HG02973 (cell line): Measurements from ENCODE around the gene PTCSC3.

Source experiments
- ATAC-seq: cut with Tn5 transposase; IDR thresholded peaks from one replicate; pipeline ENCODE4 v1.9.1; 2021; ENCODE audit warnings: moderate library complexity; ENCODE audit not compliant: unreplicated experiment

Gene PTCSC3

GRCh38 chr14:36176524-36176923 is at the start of gene PTCSC3:
PTCSC3 (minus strand) TSS chr14:36176722.
- ATAC-seq: no peak

- no peak for ATAC-seq
Measured at GRCh38 chr14:36226164-36226563, 49.6 kb upstream of the PTCSC3 start.

DNA sequence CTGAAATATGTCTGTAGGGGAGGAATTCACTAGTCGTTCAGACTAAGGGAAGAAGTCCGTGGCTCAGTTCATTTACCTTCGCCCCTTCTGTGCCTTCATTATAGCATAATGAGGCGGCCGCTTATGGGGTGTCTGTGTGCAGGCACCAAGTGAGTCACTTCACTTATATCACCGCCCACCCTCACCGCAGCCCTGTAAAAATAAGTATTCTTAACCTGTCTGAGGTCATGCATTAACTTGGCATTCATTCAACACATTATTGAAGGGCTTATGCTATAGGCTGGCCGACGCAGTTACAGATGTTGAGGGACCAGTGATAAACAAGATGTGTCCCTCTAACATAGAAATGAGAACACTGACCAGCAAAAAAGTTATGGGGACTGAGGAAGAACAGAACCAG is 47.7 kb upstream of the PTCSC3 start:
- ATAC-seq: no peak

- ATAC-seq: no peak
Measured at GRCh38 chr14:36223558-36223957, 47.0 kb upstream of the PTCSC3 start.

DNA sequence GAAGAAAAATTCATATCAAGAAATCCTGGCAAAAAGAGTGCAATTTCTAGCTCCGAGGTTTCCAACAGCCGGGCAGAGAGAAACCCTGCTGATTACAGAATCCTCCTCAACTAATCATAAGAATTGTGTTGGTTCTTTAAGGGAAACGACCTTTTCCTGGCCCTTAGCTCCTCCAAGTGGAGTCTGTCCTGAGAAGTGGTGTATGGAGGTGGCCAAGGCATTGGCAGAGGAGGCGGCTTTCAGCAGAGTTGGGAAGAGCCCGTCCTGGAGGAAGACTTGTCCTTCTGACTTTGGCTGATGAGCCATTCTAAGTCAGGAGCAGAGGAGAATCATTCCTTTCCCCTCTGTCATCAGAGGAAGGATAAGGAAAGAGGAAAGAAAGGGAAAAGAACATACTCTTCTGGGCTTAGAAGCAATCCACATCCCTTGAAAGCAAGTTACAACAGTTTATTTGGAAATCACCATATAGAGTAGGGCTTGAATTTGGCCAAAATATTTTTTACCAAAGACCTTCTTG is 46.5 kb upstream of the PTCSC3 start:
- ATAC-seq: no peak

DNA sequence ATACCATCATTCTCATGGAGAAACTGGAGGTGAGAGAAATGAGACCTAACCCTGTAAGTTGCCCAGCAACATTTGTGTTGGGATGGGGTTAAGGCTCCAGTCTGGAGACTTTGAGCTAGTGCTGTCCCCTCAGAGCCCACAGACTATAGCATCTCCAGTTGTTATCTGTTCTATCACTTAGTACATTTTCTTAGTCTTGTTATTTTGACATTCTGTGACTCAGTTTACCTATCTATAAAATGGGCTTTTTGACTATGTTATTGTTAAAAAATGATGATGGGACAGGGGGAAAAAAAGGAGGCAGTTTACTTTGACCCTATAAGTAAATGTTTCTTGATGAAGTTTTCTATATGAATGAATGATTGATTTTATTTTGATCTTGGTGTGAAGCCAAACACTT is 45.8 kb upstream of the PTCSC3 start:
- ATAC-seq: no peak

DNA sequence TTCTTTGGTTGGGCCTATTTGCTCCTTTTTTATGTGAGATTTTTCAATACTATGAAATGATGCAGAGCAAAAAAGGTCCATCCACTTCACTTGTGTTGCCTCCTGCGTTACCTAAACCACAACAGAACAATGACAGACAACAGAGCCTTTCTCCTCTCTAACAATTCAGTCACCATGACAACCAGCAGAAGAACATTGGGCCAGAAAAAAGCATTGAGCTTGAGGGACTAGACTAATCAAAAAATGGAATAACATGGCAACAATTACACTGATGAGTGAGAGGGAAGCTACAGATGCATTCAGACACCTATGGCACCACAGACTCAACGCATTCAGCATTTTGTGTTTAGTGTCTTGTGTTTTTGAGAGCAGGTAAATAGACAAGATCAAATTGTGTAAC is 44.6 kb upstream of the PTCSC3 start:
- ATAC-seq: no peak

GRCh38 chr14:36217732-36218131 is 41.2 kb upstream of the PTCSC3 start:
- ATAC-seq: no peak

DNA sequence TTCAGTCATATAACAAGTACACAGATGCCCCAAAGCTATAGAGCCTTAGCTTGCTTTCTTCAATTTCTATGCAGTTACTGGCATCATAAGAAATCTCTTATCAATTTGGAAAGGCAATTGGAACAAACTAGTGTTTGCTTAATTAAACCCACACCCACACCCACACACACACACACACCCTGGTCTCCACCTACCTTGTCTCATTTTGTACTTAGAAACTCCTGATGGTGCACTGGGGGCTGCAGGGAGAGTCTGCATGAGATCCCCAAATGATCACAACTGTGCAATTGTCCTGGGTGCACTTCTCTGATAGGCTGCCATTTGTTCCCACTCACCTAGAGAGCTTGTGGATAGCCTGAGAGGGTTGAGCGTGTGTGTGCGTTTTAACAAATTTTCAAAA is 40.5 kb upstream of the PTCSC3 start:
- no peak for ATAC-seq

DNA sequence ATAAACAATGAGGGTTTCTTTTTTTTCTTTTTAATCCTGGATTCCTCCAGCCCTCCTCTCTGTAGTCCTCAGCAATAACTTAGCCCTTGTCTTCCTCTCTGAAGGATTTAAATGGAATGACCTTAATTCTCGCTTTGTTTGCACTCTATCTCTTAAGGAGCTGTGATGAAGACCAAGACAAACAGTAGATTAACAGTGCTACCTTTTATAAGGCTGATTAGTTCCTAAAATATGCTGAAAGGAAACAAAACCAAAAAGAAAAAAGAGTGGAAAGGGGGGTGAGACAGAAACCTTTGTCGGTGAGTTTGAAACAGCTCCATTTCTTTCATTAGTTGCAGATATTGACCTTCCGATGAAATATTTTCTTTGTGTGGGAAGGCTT is 38.7 kb upstream of the PTCSC3 start:
- no peak for ATAC-seq

GRCh38 chr14:36214476-36215216 is 38.1 kb upstream of the PTCSC3 start:
- no peak for ATAC-seq

DNA sequence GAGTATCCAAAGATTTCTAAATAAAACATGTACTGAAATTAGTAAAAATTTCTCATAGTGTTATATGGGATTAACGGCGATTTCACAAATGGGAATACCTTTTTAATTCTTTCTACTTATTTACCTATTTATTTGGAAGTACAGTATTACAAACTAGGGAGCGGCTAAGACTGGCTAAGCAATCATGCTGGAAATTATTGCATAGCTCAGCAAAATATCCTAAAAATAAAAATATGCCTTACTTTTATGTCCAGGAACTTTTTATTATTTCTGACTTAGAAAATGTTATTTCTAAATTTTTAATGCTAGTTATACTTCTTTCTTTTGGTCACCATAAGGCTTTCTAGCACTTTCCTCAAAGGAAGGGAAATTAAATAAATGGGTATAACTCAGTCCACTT is 36.5 kb upstream of the PTCSC3 start:
- ATAC-seq: no peak

GRCh38 chr14:36212577-36212976 is 36.1 kb upstream of the PTCSC3 start:
- no peak for ATAC-seq

GRCh38 chr14:36208690-36209278 is 32.3 kb upstream of the PTCSC3 start:
- ATAC-seq: no peak

DNA sequence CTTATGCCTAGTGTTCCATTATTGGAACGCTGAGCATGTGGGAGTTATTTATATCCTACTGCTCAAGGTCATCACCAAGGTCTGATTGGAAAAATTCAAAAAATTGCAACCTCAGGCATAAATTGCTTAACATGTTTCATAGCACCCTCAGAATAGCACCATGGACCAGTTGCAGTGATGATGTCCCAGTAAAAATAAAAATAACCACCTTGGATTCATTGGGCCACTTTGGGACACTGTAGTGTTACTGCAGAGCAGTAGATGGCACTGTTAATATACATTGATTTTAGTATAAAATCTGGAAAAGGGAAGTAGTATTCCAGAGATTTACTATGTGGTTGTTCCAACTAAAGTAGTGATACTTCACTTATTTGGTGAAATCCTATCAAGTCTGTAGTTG is 31.0 kb upstream of the PTCSC3 start:
- ATAC-seq: no peak

DNA sequence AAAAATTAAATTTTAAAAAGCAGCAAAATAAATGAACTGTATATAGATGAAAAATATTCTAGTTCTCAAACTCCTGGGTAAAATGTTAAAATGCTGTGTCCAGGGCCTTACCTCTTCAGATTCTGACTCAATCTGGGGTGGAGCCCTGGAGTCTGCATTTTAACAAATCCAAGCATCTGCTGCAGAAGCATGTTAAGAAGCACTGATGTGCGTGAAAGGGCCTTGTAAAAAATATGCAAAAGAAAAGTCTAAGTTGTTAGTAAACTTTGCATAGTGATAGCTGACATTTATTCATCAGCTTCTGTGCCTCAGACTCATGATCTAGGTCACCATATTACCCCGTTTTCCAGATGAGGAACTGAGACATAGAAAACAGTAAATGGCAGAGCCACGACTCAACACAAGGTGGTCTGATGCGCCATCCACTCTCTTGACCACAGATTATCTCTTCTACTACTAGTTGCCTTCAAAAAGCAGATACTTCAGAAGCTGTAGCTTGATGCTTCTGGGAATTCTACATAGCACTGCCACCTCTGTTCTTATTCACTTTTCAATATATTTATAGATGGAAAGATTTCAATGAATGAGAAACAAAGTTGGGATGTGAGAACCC is 28.0 kb upstream of the PTCSC3 start:
- ATAC-seq: no peak

DNA sequence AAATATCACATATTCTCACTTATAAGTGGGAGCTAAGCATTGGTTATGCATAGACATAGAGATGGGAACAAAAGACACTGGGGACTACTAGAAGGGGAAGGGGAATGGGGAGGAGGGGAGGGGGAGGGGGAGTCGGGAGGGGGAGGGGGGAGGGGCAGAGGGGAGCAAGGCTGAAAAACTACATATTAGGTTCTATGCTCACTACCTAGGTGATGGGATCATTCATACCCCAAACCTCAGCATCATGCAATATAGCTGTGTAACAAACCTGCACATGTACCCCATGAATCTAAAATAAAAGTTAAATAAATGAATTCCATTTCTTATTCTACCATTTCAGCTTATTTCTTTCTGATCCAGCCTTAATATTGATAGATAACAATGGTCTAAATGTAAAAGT is 21.9 kb upstream of the PTCSC3 start:
- ATAC-seq: no peak

- ATAC-seq: no peak
Measured at GRCh38 chr14:36194663-36195062, 18.1 kb upstream of the PTCSC3 start.

DNA sequence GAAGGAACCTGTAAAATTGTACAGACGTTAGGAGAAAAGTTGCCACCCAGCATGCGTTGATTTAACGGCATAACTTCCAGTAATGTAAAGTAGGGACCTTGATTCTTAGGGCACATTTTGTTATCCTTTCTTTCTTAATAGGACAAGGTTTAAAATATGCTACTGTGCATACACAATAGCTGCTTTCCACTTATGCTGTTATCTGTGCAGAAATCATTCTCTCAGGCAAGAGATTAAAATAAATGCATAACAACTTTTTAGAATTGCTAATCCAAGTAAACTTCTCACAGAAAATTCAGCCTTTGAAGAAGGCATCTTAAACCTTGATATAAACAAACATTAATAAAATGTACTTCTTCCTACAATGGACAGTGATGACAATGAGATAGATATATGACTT is 16.0 kb upstream of the PTCSC3 start:
- ATAC-seq: no peak

DNA sequence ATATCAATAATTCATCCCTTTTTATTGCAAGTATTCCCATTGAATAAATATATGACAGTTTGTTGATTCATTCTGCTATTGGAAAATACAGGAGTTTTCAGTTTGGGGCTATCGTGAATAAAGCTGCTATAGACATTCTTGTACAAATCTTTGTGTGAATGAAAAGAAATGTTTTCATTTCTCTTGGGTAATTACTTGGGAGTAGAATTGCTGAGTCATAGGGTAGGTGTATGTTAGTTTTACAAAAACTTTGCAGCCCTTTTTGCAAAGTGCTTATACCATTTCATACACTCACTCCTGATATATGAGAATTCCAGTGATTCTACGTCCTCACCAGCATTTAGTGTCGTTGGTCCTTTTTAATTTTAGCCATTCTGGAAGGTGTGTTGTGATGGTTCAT is 6.9 kb upstream of the PTCSC3 start:
- no peak for ATAC-seq

GRCh38 chr14:36181417-36181816 is 4.9 kb upstream of the PTCSC3 start:
- no peak for ATAC-seq

DNA sequence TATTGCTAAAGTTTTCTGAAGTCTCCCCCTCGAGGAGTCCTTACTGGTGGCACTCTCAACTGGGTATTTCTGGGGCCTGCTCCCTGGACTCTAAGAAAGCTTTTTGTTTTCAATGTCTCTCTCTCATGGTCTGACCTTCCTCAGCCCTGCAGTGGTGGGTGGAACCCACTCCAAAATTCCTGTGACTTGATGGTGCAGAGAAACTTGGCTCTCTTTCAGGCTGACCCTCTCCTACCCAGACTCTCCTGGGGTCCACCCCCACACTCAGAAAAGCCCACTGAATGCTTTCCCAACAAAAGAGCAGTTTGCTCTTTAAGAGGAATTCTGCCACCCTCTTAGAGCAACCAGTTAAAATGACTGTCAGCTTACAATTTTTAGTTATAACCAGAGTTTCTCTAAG is 967 bp upstream of the PTCSC3 start:
- no peak for ATAC-seq
